ENCODE measurements around the gene OSBP2. TPM values are rescaled to one million over a fixed set of nuclear protein-coding genes. Genes with fewer than 3 reads are reported as not detected.

The OSBP2 gene
- total RNA-seq, 6 experiments from 2014 or later = 0.31 to 3.4 (median 0.93) TPM

- Histone ChIP-seq H3K36me3 (no peaks in the 10 kb centered on the region), H3K27ac (no peak overlapping the region), H3K4me3 (no peak overlapping the region), H3K27me3 (no peaks in the 10 kb centered on the region), H3K4me1 (no peaks in the 10 kb centered on the region), H3K9me3 (no peaks in the 10 kb centered on the region)
- intact Hi-C loops (cut with DNase I) = no loop called here
- ATAC-seq (peak in 1 of 4 donors; percentile 26), DNase-seq (peak in 1 of 3 donors; percentile 40)
- 99% methylated on average over 19 of the region's 49 CpGs for WGBS (ENCODE audit: insufficient coverage, low coverage, low lambda C conversion rate, missing lambda C conversion rate)
- TF ChIP-seq CTCF (IDR thresholded peaks at IDR 0.05) (no peak), POLR2A (IDR thresholded peaks at IDR 0.05) (no peak)
Measured at GRCh38 chr22:30905696-30906341, 211.1 kb downstream of the OSBP2 start.

DNA sequence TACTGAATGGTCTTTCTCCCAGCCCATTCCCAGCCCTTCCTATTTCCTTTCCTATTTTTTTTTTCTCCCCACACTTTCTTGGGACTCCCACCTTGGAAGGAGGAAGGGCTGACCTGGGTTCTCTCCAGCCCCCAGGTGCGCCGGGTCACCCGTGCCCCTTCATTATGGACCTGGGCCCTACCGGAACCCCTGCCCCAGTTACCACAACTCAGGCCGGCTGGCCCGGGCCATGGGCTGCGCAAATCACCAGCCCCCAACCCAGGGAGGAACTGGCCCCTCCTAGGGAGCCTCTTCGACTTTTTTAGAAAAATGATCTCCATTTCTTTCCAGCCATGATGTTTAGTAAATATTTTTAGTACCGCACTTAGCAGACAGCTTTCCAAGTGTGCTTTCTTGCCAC is 211.7 kb downstream of the OSBP2 start:
- WGBS (ENCODE audit: insufficient coverage, low coverage, low lambda C conversion rate, missing lambda C conversion rate) = 91% methylated on average over 6 of the region's 9 CpGs
- intact Hi-C loops (cut with DNase I) = no loop called here
- TF ChIP-seq POLR2A (IDR thresholded peaks at IDR 0.05) (no peak), CTCF (IDR thresholded peaks at IDR 0.05) (no peak)
- no peaks in the 10 kb centered on the region for H3K4me1 ChIP-seq
- no peaks in the 10 kb centered on the region for H3K36me3 ChIP-seq
- H3K4me3 ChIP-seq = no peak overlapping the region
- DNase-seq (no peak), ATAC-seq (no peak)
- H3K9me3 ChIP-seq = no peaks in the 10 kb centered on the region
- H3K27me3 ChIP-seq = no peaks in the 10 kb centered on the region
- no peak overlapping the region for H3K27ac ChIP-seq

DNA sequence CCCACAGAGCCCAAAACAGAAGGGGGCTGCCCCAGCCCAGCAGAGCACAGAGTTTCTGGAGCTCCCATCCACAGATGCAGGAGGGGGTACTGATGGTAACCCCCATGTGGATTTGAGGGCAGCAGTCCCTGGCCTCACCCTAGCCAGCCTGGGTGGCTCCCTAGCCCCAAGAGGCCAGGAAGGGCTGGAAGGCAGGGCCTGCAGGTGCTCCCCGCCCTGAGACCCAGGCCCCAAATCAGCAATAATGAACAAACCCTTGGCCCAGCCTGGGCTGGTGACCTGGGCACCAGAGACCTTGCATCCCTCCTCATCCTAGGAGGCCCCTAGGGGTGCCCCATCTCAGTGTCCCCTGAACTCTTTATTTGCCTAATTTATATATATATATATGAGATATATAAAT is 212.3 kb downstream of the OSBP2 start:
- H3K4me3 ChIP-seq = no peak overlapping the region
- no peaks in the 10 kb centered on the region for H3K27me3 ChIP-seq
- TF ChIP-seq CTCF (IDR thresholded peaks at IDR 0.05) (no peak), POLR2A (IDR thresholded peaks at IDR 0.05) (no peak)
- no peaks in the 10 kb centered on the region for H3K36me3 ChIP-seq
- no CpG with 5 or more reads among the region's 1 CpG for WGBS (ENCODE audit: insufficient coverage, low coverage, low lambda C conversion rate, missing lambda C conversion rate)
- DNase-seq = peak in 1 of 3 donors; percentile 29
- no peaks in the 10 kb centered on the region for H3K4me1 ChIP-seq
- intact Hi-C loops (cut with DNase I) = no loop called here
- no peaks in the 10 kb centered on the region for H3K9me3 ChIP-seq
- no peak for ATAC-seq
- H3K27ac ChIP-seq = no peak overlapping the region

DNA sequence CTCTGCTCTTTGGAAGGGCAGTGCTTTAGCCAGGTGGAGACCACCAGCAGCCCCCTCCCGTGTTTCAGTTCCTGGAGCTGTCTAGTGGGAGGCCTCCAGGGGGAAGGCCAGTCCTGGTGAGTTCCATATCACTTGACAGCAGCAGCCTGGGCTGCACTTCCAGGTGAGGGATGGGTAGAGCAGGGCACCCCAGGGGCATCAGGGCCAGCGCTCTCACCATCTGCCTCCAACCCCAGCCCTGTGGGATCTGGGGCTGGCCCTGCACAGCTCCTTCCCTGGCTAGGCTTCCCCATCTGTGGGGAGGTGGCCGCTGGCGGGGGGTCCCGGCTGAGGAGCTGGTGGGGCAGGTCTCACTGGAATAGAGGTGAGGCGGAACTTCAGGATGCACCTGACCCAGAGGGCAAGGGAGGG is 213.4 kb downstream of the OSBP2 start:
- TF ChIP-seq POLR2A (IDR thresholded peaks at IDR 0.05) (no peak), CTCF (IDR thresholded peaks at IDR 0.05) (no peak)
- Histone ChIP-seq H3K4me1 (no peaks in the 10 kb centered on the region), H3K4me3 (no peak overlapping the region), H3K27ac (no peak overlapping the region), H3K9me3 (no peaks in the 10 kb centered on the region), H3K27me3 (no peaks in the 10 kb centered on the region), H3K36me3 (no peaks in the 10 kb centered on the region)
- intact Hi-C loops (cut with DNase I) = no loop called here
- 100% methylated on average over 1 of the region's 6 CpGs for whole genome bisulfite sequencing (ENCODE audit: insufficient coverage, low coverage, low lambda C conversion rate, missing lambda C conversion rate)
- DNase-seq (peak in 1 of 3 donors; percentile 28), ATAC-seq (peak in 1 of 4 donors; percentile 27)

Measured in right lobe of liver (tissue), 6 donors.